SK-N-SH treated with all-trans-retinoic acid at 6 μM for 48 hours (cell line): ENCODE data around the gene FNDC3B.

Experiments used
- ATAC-seq: fragments of 200-7000 bp; cut with Tn5 transposase; 3 replicates; pipeline ENCODE4 v1.9.1; 2020; ENCODE audit warnings: mild to moderate bottlenecking, moderate library complexity
- BACH2 ChIP-seq: fragments of 250-450 bp; sonication (Bioruptor Pico); IDR thresholded peaks from 2 replicates; pipeline ENCODE4 v1.9.0; 2021; ENCODE audit warnings: mild to moderate bottlenecking, borderline replicate concordance
- CREB5 ChIP-seq: fragments of 250-450 bp; sonication (Bioruptor Pico); IDR thresholded peaks from 2 replicates; pipeline ENCODE4 v1.5.1; 2020; ENCODE audit warnings: low read depth, mild to moderate bottlenecking, moderate library complexity
- CSDC2 ChIP-seq: fragments of 250-450 bp; sonication (Bioruptor Pico); IDR thresholded peaks from 2 replicates; pipeline ENCODE4 v1.5.0; 2020; ENCODE audit warnings: mild to moderate bottlenecking, moderate library complexity
- ESRRG ChIP-seq: fragments of 250-450 bp; sonication (Bioruptor Pico); IDR thresholded peaks from 2 replicates; pipeline ENCODE4 v1.6.1; 2021; ENCODE audit warnings: mild to moderate bottlenecking
- GLIS3 ChIP-seq: fragments of 250-450 bp; sonication (Bioruptor Pico); IDR thresholded peaks from 2 replicates; pipeline ENCODE4 v1.5.0; 2020; ENCODE audit warnings: mild to moderate bottlenecking, moderate library complexity
- ISL1 ChIP-seq: fragments of 250-450 bp; sonication (Bioruptor Pico); IDR thresholded peaks from 2 replicates; pipeline ENCODE4 v2.1.2; 2022; ENCODE audit warnings: mild to moderate bottlenecking, moderate library complexity
- OSR1 ChIP-seq: fragments of 250-450 bp; sonication (Bioruptor Pico); IDR thresholded peaks from 2 replicates; pipeline ENCODE4 v1.8.0; 2022; ENCODE audit warnings: moderate library complexity, mild to moderate bottlenecking, inconsistent platforms
- POU6F1 ChIP-seq: fragments of 250-450 bp; sonication (Bioruptor Pico); IDR thresholded peaks from 2 replicates; pipeline ENCODE4 v1.8.0; 2021; ENCODE audit warnings: low read depth, mild to moderate bottlenecking, moderate library complexity, borderline replicate concordance
- PPARA ChIP-seq: fragments of 250-450 bp; sonication (Bioruptor Pico); IDR thresholded peaks from 2 replicates; pipeline ENCODE4 v1.5.0; 2020; ENCODE audit warnings: mild to moderate bottlenecking, borderline replicate concordance
- RARB ChIP-seq: fragments of 250-450 bp; sonication (Bioruptor Pico); IDR thresholded peaks from 2 replicates; pipeline ENCODE4 v1.8.0; 2021; ENCODE audit warnings: mild to moderate bottlenecking, moderate library complexity
- SNAI2 ChIP-seq: fragments of 250-450 bp; sonication (Bioruptor Pico); IDR thresholded peaks from 2 replicates; pipeline ENCODE4 v1.5.0; 2020; ENCODE audit warnings: mild to moderate bottlenecking, moderate library complexity
- TCF4 ChIP-seq: fragments of 250-450 bp; sonication (Bioruptor Pico); IDR thresholded peaks from 2 replicates; pipeline ENCODE4 v1.8.0; 2021; ENCODE audit warnings: mild to moderate bottlenecking, moderate library complexity, borderline replicate concordance
- TSHZ2 ChIP-seq: fragments of 250-450 bp; sonication (Bioruptor Pico); IDR thresholded peaks from 2 replicates; pipeline ENCODE4 v1.5.0; 2020; ENCODE audit warnings: mild to moderate bottlenecking, moderate library complexity
- ZC3H10 ChIP-seq: fragments of 250-450 bp; sonication (Bioruptor Pico); IDR thresholded peaks from 2 replicates; pipeline ENCODE4 v1.5.1; 2021; ENCODE audit warnings: mild to moderate bottlenecking, moderate library complexity
- ZFP3 ChIP-seq: fragments of 250-450 bp; sonication (Bioruptor Pico); IDR thresholded peaks from 2 replicates; pipeline ENCODE4 v1.5.0; 2020; ENCODE audit warnings: mild to moderate bottlenecking, moderate library complexity
- ZNF565 ChIP-seq: fragments of 450-650 bp; formaldehyde crosslinking; conservative IDR thresholded peaks from 2 replicates; pipeline ENCODE4 v1.5.0; 2020; ENCODE audit warnings: low read depth, mild to moderate bottlenecking, moderate library complexity
- ZNF70 ChIP-seq: fragments of 450-650 bp; formaldehyde crosslinking; IDR thresholded peaks from 2 replicates; pipeline ENCODE4 v1.5.0; 2020; ENCODE audit warnings: mild to moderate bottlenecking, moderate library complexity
- ZNF8 ChIP-seq: fragments of 450-650 bp; formaldehyde crosslinking; IDR thresholded peaks from 2 replicates; pipeline ENCODE4 v1.5.0; 2020; ENCODE audit warnings: mild to moderate bottlenecking, moderate library complexity

The FNDC3B gene

DNA sequence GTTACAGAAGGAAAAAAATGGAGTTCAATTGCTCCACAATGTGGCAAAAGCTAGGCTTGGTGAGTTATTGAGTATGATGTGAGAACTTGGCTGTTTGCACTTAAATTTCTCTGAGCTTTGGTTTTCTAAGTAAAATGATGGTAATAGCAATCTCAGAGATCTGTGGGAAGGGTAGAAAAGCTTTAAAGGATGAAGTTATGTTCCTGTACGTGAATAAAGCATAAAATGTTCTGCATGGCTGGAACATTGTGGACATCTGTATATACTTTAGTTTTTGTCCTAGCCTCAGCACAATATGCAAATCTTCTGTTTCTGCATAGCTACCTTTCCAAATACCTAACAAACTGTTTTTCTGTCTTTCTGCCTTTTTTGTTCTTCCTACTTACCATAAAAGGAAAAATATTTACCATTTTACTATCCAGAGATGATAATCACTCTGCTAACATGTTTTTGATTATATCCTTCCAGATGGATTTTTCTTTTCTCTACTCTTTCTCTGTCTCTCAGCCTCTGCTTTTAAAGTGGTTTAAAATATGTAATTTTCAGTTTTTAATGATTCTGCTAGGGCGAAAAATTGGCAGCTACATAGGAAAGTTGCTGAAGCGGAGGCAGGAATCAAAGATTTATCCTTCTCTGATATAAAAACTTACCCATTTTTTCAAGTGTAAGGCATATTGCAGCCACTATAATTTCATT, 188.1 kb downstream of the FNDC3B start:
- ATAC-seq = peak; percentile 50
- TF ChIP-seq CREB5 (CRISPR knock-in tag) (no peak), SNAI2 (no peak), TSHZ2 (CRISPR knock-in tag) (no peak)

DNA sequence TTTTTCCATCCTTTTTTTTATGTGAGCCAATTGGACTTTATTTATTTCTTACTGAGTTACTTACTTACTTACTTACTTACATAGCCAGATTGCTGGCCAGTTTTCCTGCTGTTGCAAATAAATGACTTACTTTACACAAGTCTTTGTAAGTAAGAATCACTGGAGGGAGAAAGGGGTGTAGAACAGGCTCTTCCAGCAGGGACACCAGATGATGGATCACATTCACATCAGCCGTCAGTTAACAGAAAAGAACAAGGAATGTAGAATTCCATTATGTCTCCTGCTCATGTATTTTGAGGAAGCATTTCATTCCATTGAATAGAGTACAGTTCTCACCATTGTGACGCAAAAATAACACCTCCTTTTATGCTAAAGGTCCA, 188.6 kb downstream of the FNDC3B start:
- ATAC-seq = no peak
- no peak for TF ChIP-seq TCF4 (CRISPR knock-in tag)

GRCh38 chr3:172229462-172229861, 190.1 kb downstream of the FNDC3B start:
- ATAC-seq = no peak

DNA sequence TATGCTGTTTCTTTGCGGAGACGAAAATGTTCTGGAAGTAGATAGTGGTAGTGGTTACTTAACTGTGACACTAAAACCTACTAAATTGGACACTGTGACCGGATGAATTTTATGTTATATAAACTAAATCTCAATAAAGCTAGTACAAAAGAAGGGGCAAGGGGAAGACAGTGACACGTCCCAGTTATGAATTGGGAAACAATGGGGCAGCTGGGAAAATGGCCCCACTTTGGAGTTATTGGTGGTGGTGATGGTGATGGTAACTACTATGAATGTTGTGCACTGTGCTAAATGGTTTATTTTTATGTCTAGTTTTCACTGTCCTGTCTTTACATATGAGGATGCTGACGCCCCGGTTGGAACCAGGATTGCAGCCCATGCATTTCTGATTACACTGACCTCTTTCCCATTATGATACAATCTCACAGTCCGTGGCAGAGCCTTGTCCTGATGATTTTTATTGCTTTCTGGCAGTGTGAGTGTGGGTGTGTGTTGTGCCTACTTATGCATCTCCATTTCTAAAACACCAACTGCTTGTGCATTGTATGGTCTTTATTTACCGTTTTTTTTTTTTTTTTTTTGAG, 192.0 kb downstream of the FNDC3B start:
- no peak for ATAC-seq
- TF ChIP-seq ZC3H10 (CRISPR knock-in tag) = no peak
- no peak for TF ChIP-seq ISL1
- TF ChIP-seq TSHZ2 (CRISPR knock-in tag) = no peak
- no peak for TF ChIP-seq RARB (CRISPR knock-in tag)
- TF ChIP-seq ZNF8 (CRISPR knock-in tag) = no peak
- TF ChIP-seq ZNF70 (CRISPR knock-in tag) = no peak
- no peak for TF ChIP-seq CSDC2 (CRISPR knock-in tag)
- no peak for TF ChIP-seq PPARA (CRISPR knock-in tag)
- TF ChIP-seq ZFP3 (CRISPR knock-in tag) = no peak
- TF ChIP-seq CREB5 (CRISPR knock-in tag) = no peak
- no peak for TF ChIP-seq SNAI2
- no peak for TF ChIP-seq BACH2
- TF ChIP-seq GLIS3 (CRISPR knock-in tag) = no peak
- no peak for TF ChIP-seq OSR1 (CRISPR knock-in tag)
- no peak for TF ChIP-seq ZNF565 (CRISPR knock-in tag)
- no peak for TF ChIP-seq POU6F1 (CRISPR knock-in tag)
- no peak for TF ChIP-seq ESRRG (CRISPR knock-in tag)

More at GRCh38 chr3:172229462-172229861, 190.1 kb downstream of the FNDC3B start:
- TF ChIP-seq CSDC2 (CRISPR knock-in tag) (no peak), SNAI2 (no peak), GLIS3 (CRISPR knock-in tag) (no peak), TSHZ2 (CRISPR knock-in tag) (no peak)
- TF ChIP-seq, all 23 proteins: peak for 0
